ENCODE measurements around the gene NRF1. TPM values are rescaled to one million over a fixed set of nuclear protein-coding genes. Genes with fewer than 3 reads are reported as not detected.

Gene NRF1
- total and polyA plus RNA-seq, 2 of the 8 experiments (the other 6 are each of a cell fraction or from before 2014, with no cell fraction given): 18.2 to 21.4 TPM

GRCh38 chr7:129754406-129754805 is 142.9 kb downstream of the NRF1 start:
- Histone ChIP-seq H3K9me3 (ENCODE audit: insufficient read depth in 2 of 2, low read depth in 1 of 2, low read length in 1 of 2) (no peaks in the 10 kb centered on the region), H3K23me2 (ENCODE audit: low read depth, low read length) (no peaks in the 10 kb centered on the region), H3K27ac (ENCODE audit: low read depth, low read length) (no peak overlapping the region), H2BK20ac (ENCODE audit: low read length) (no peak overlapping the region), H2BK120ac (replicated peaks; ENCODE audit: low read depth, low read length) (no peak overlapping the region), H2BK12ac (ENCODE audit: low read depth, low read length) (no peak overlapping the region), H2BK15ac (ENCODE audit: low read length) (no peak overlapping the region), H3K4ac (replicated peaks; ENCODE audit: insufficient read length, low read depth, low read length) (no peak overlapping the region), H3K14ac (ENCODE audit: insufficient read length) (no peak overlapping the region), H3K79me2 (ENCODE audit: control insufficient read depth in 1 of 2, insufficient read depth in 2 of 2, low read length in 2 of 2) (no peaks in the 10 kb centered on the region), H3K36me3 (ENCODE audit: control insufficient read depth in 2 of 4, insufficient read depth in 4 of 4, low read length in 3 of 4) (peaks cover 0 to 7% (median 2%) of the 10 kb centered on the region in 4 experiments; a peak in 2 of 8 replicates), H3K56ac (replicated peaks; ENCODE audit: insufficient read length, low read depth, low read length) (no peak overlapping the region), H2AFZ (ENCODE audit: low read length) (no peak overlapping the region), H3K4me2 (ENCODE audit: insufficient read depth in 1 of 2, low read depth in 2 of 2, low read length in 2 of 2) (no peak overlapping the region), H2AK5ac (ENCODE audit: low read depth, low read length) (no peak overlapping the region), H4K20me1 (replicated peaks in 1 of 2; ENCODE audit: control insufficient read depth in 1 of 2, insufficient read depth in 2 of 2, low read length in 2 of 2) (no peaks in the 10 kb centered on the region), H4K8ac (ENCODE audit: extremely low read depth, insufficient read depth, low read length) (no peak overlapping the region), H3K4me1 (replicated peaks in 1 of 4; ENCODE audit: control insufficient read depth in 3 of 4, insufficient read depth in 4 of 4, low read length in 3 of 4) (peaks cover 0 to 3% (median 1%) of the 10 kb centered on the region in 4 experiments; a peak in 1 of 7 replicates), H3K9ac (replicated peaks in 1 of 4; ENCODE audit: extremely low read depth in 1 of 4, low read depth in 3 of 4, low read length in 3 of 4) (no peak overlapping the region), H3K79me1 (ENCODE audit: low read depth, low read length) (no peaks in the 10 kb centered on the region), H4K91ac (replicated peaks; ENCODE audit: insufficient read length, low read length) (no peak overlapping the region), H4K5ac (ENCODE audit: insufficient read length, low read depth, low read length) (no peak overlapping the region), H3K4me3 (ENCODE audit: extremely low read depth in 1 of 4, insufficient read depth in 2 of 4, low read depth in 3 of 4, low read length in 4 of 4) (no peak overlapping the region), H3K23ac (ENCODE audit: insufficient read length) (no peak overlapping the region), H3K27me3 (replicated peaks in 1 of 4; ENCODE audit: control insufficient read depth in 3 of 4, extremely low read depth in 1 of 4, insufficient read depth in 3 of 4, low read length in 3 of 4) (no peaks in the 10 kb centered on the region), H2BK5ac (ENCODE audit: low read depth, low read length) (no peak overlapping the region), H3K18ac (ENCODE audit: extremely low read depth, low read length) (no peak overlapping the region)
- CTCF ChIA-PET (ENCODE audit: partially characterized antibody): interaction anchor here (0.9 to 1.6 kb wide), 4 partner anchors 19 to 71 kb away, joined by 3 to 6 read pairs (median 4); no protein-coding TSS in a partner anchor
- POLR2A ChIA-PET (ENCODE audit: partially characterized antibody): interaction anchor here (0.7 to 1.2 kb wide), 3 partner anchors 16 to 201 kb away, joined by 3 to 5 read pairs (median 3); partner anchors contain the start of gene NRF1
- no peak for DNase-seq (ENCODE audit: low read depth in 1 of 2, low spot score in 2 of 2)
- no peak for TF ChIP-seq JUND (IDR thresholded peaks at IDR 0.05; ENCODE audit: low read length)
- TF ChIP-seq POLR2AphosphoS5 (IDR thresholded peaks at IDR 0.05; ENCODE audit: low read depth, low read length): no peak
- TF ChIP-seq BACH1 (IDR thresholded peaks at IDR 0.05; ENCODE audit: low read length): no peak
- TF ChIP-seq E2F6 (IDR thresholded peaks at IDR 0.05): no peak
- TF ChIP-seq ATF3 (IDR thresholded peaks at IDR 0.05; ENCODE audit: insufficient read depth, low read depth, low read length): no peak
- no peak for FAIRE-seq
- 85% methylated on average over 1 of the region's 2 CpGs; no CpG with 5 or more reads in 1 of the 2 experiments for WGBS, 2 experiments (ENCODE audit: extremely low coverage in 1 of 2, insufficient coverage in 1 of 2, insufficient read length in 1 of 2, insufficient replicate concordance in 2 of 2, low coverage in 1 of 2, low lambda C conversion rate in 2 of 2, missing lambda C conversion rate in 1 of 2)
